ENCODE results near the gene SLC17A4.

The SLC17A4 gene

DNA sequence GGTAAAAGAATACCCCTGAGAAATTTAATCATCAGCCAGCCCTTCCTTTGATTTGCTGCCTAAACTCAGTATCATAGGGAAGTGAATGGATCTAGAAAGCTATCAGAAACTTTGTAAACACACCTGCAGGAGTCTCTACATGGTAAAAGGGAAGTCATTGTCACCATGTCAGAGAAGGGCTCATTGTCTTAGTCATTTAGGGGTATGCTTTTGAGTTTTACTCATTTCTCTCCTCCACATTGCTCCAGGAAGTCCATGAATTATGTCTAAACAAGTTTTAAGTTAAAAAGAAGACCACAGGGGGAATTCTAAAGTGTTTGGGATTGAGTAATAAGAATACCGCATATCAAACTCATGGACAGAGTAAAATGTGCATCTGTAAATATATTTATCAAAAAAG lies 74.8 kb downstream of the SLC17A4 start:
- H3K27me3 ChIP-seq (ENCODE audit: low read depth, low read length): 0 out of 2 replicates have a peak, but pooled peaks cover 7% of the 10 kb centered on the region
- TF ChIP-seq, protein P1, sequence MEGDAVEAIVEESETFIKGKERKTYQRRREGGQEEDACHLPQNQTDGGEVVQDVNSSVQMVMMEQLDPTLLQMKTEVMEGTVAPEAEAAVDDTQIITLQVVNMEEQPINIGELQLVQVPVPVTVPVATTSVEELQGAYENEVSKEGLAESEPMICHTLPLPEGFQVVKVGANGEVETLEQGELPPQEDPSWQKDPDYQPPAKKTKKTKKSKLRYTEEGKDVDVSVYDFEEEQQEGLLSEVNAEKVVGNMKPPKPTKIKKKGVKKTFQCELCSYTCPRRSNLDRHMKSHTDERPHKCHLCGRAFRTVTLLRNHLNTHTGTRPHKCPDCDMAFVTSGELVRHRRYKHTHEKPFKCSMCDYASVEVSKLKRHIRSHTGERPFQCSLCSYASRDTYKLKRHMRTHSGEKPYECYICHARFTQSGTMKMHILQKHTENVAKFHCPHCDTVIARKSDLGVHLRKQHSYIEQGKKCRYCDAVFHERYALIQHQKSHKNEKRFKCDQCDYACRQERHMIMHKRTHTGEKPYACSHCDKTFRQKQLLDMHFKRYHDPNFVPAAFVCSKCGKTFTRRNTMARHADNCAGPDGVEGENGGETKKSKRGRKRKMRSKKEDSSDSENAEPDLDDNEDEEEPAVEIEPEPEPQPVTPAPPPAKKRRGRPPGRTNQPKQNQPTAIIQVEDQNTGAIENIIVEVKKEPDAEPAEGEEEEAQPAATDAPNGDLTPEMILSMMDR (IDR thresholded peaks at IDR 0.05; ENCODE audit: low read depth, low read length): no peak
- TF ChIP-seq EZH2phosphoT487 (IDR thresholded peaks at IDR 0.05; ENCODE audit: low read depth): no peak
- H3K79me2 ChIP-seq (ENCODE audit: low read length): no peaks in the 10 kb centered on the region

DNA sequence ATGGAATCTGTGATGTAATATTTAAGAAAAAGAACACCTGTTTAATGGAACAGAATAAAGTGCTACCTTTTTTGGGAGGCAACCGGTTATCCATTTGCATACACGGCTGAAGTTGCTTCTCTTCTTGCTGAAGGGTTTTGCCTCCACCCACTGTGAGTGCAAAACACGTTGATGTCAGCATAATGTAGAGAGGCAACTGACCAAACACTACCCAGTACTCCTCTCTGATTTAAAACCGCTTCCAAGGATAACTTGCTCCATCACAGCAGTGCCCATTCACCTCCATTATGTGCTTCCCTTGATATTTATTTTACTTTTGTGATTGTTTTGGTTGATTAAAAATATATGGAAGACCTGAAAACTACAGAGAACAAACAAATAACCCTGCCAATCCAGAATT lies 75.9 kb downstream of the SLC17A4 start:
- 0 out of 2 replicates have a peak, but pooled peaks cover 7% of the 10 kb centered on the region for H3K27me3 ChIP-seq (ENCODE audit: low read depth, low read length)
- TF ChIP-seq EZH2phosphoT487 (IDR thresholded peaks at IDR 0.05; ENCODE audit: low read depth): no peak
- TF ChIP-seq, protein P1 (IDR thresholded peaks at IDR 0.05; ENCODE audit: low read depth, low read length): no peak
- no peaks in the 10 kb centered on the region for H3K36me3 ChIP-seq (replicated peaks; ENCODE audit: low read depth, low read length)
- no peaks in the 10 kb centered on the region for H3K79me2 ChIP-seq (ENCODE audit: low read length)
- H3K4me3 ChIP-seq (ENCODE audit: low read length): no peak overlapping the region
- peaks cover 14% of the 10 kb centered on the region for H3K4me1 ChIP-seq (ENCODE audit: low read length)
- no peak overlapping the region for H3K4me2 ChIP-seq (ENCODE audit: low read length)
- H3K27ac ChIP-seq (ENCODE audit: low read length): no peak overlapping the region
- H4K20me1 ChIP-seq (ENCODE audit: insufficient read depth, low read length): no peaks in the 10 kb centered on the region
- H3K9me3 ChIP-seq (ENCODE audit: insufficient read depth, low read length): no peaks in the 10 kb centered on the region
- H2AFZ ChIP-seq (ENCODE audit: low read depth, low read length): no peak overlapping the region
- H3K9ac ChIP-seq (ENCODE audit: low read length): no peak overlapping the region

More for the DNA sequence above, 74.8 kb downstream of the SLC17A4 start:
- no peaks in the 10 kb centered on the region for H3K36me3 ChIP-seq (replicated peaks; ENCODE audit: low read depth, low read length)
- H4K20me1 ChIP-seq (ENCODE audit: insufficient read depth, low read length): no peaks in the 10 kb centered on the region
- H2AFZ ChIP-seq (ENCODE audit: low read depth, low read length): no peak overlapping the region
- H3K4me1 ChIP-seq (ENCODE audit: low read length): peaks cover 14% of the 10 kb centered on the region
- no peak overlapping the region for H3K9ac ChIP-seq (ENCODE audit: low read length)
- H3K4me3 ChIP-seq (ENCODE audit: low read length): no peak overlapping the region
- H3K27ac ChIP-seq (ENCODE audit: low read length): no peak overlapping the region
- no peak overlapping the region for H3K4me2 ChIP-seq (ENCODE audit: low read length)
- no peaks in the 10 kb centered on the region for H3K9me3 ChIP-seq (ENCODE audit: insufficient read depth, low read length)

Measured in OCI-LY3 (cell line).